H1 (cell line): ENCODE measurements around the gene AHCY. TPM values are rescaled to one million over a fixed set of nuclear protein-coding genes. Genes with fewer than 3 reads are reported as not detected.

ENCODE experiments used
- ATF2 ChIP-seq: IDR thresholded peaks from 2 replicates; pipeline ENCODE4 v1.6.1; 2012; ENCODE audit warnings: low read length, inconsistent platforms
- BACH1 ChIP-seq: IDR thresholded peaks from 2 replicates; pipeline ENCODE4 v1.6.1; 2012; ENCODE audit warnings: low read length, improper control_type of control experiment
- BCL11A ChIP-seq, 2 experiments: IDR thresholded peaks; one replicate each; pipeline ENCODE4 v1.6.1; 2011; ENCODE audit warnings: low read depth in 2 of 2, low read length in 2 of 2, mild to moderate bottlenecking in 2 of 2
- CBX5 ChIP-seq: fragments of 300-800, 300-1000 bp; sonication (generic); IDR thresholded peaks from 2 replicates; pipeline ENCODE4 v1.7.1; 2016; ENCODE audit warnings: antibody characterized with exemption, low read length, low read depth
- EP300 ChIP-seq, 2 experiments: IDR thresholded peaks; 1 replicate in 1 of 2; 2 replicates in 1 of 2; pipeline ENCODE4 v1.6.1; 2011 to 2012; ENCODE audit warnings: low read depth in 2 of 2, low read length in 2 of 2, mild to moderate bottlenecking in 2 of 2, borderline replicate concordance in 1 of 2, inconsistent platforms in 1 of 2, moderate library complexity in 1 of 2
- GTF2F1 ChIP-seq: IDR thresholded peaks from 2 replicates; pipeline ENCODE4 v1.6.1; 2012; ENCODE audit warnings: low read depth, low read length, improper control_type of control experiment, borderline replicate concordance
- KDM4A ChIP-seq: IDR thresholded peaks from one replicate; pipeline ENCODE4 v1.7.1; 2012; ENCODE audit warnings: low read depth, mild to moderate bottlenecking, moderate library complexity, low read length, inconsistent platforms; ENCODE audit not compliant: severe bottlenecking
- NANOG ChIP-seq: IDR thresholded peaks from 2 replicates; pipeline ENCODE4 v1.6.1; 2011; ENCODE audit warnings: low read length, low read depth, mild to moderate bottlenecking, inconsistent platforms; ENCODE audit not compliant: insufficient read depth, poor library complexity, severe bottlenecking
- PHF8 ChIP-seq: fragments of 200-600 bp; sonication (generic); conservative IDR thresholded peaks from 2 replicates; pipeline ENCODE4 v1.7.1; 2012; ENCODE audit warnings: low read depth, mild to moderate bottlenecking, inconsistent platforms, low read length, moderate library complexity
- POLR2AphosphoS5 ChIP-seq: IDR thresholded peaks from 2 replicates; pipeline ENCODE4 v1.6.1; 2011; ENCODE audit warnings: low read depth, low read length
- POU5F1 ChIP-seq: IDR thresholded peaks from 2 replicates; pipeline ENCODE4 v1.6.1; 2011; ENCODE audit warnings: low read depth, mild to moderate bottlenecking, low read length, moderate library complexity
- RBBP5 ChIP-seq: IDR thresholded peaks from 2 replicates; pipeline ENCODE4 v1.7.1; 2012; ENCODE audit warnings: low read depth, mild to moderate bottlenecking, inconsistent platforms, low read length, moderate library complexity, borderline replicate concordance
- SAP30 ChIP-seq: fragments of 300-600 bp; sonication (generic); IDR thresholded peaks from 2 replicates; pipeline ENCODE4 v1.7.1; 2012; ENCODE audit warnings: low read length, moderate library complexity, mild to moderate bottlenecking, inconsistent platforms; ENCODE audit not compliant: insufficient read depth, insufficient replicate concordance
- SIRT6 ChIP-seq: IDR thresholded peaks from one replicate; pipeline ENCODE4 v1.7.1; 2012; ENCODE audit warnings: low read length, inconsistent platforms
- SIX5 ChIP-seq: IDR thresholded peaks from 2 replicates; pipeline ENCODE4 v1.6.1; 2011; ENCODE audit warnings: mild to moderate bottlenecking, low read depth, low read length
- SP4 ChIP-seq: IDR thresholded peaks from 2 replicates; pipeline ENCODE4 v1.6.1; 2012; ENCODE audit warnings: low read length, inconsistent platforms
- SRF ChIP-seq: IDR thresholded peaks from 2 replicates; pipeline ENCODE4 v1.6.1; 2011; ENCODE audit warnings: mild to moderate bottlenecking, low read depth, low read length, moderate library complexity
- TAF7 ChIP-seq: optimal IDR thresholded peaks from 2 replicates; pipeline ENCODE3; 2011; ENCODE audit warnings: low read depth, mild to moderate bottlenecking, inconsistent platforms, low read length, moderate library complexity, borderline replicate concordance
- TBP ChIP-seq: IDR thresholded peaks from 2 replicates; pipeline ENCODE4 v1.6.1; 2011; ENCODE audit warnings: low read depth, low read length, improper control_type of control experiment
- YY1 ChIP-seq: IDR thresholded peaks from 2 replicates; pipeline ENCODE4 v1.6.1; 2011; ENCODE audit warnings: low read depth, mild to moderate bottlenecking, low read length
- polyA plus RNA-seq, 7 experiments: library from polyadenylated mRNA; depleted of rRNA in 3 of 7; stranded (reverse) in 5 of 7; unstranded in 2 of 7; fragments of >200 nt in 5 of 7; fragments of 200-250 nt in 2 of 7; gene quantifications; 1 replicate in 5 of 7; 2 replicates in 1 of 7; 4 replicates in 1 of 7; pipeline versions ENCODE4 v1.2.1 to v1.2.3, GENCODE V29; 2011 to 2013; ENCODE audit warnings: missing spikeins in 2 of 7, mixed read lengths in 2 of 7
- total RNA-seq: library from RNA; stranded (reverse); fragmentation: NEBNext Ultra II Directional; extraction: Animal tissue kit (Norgen Biotek cat#: 25700); gene quantifications from 2 replicates; pipeline ENCODE4 v1.2.1, GENCODE V29; 2021

AHCY gene
- total and polyA plus RNA-seq, 2 of the 8 experiments (the other 6 are each of a cell fraction or from before 2014, with no cell fraction given), result 404 to 638 TPM

GRCh38 chr20:34302723-34303533, at the start of gene AHCY (continued):
- TF ChIP-seq RBBP5 (no peak; the same call in 1 of the 2 replicates), SP4 (0 out of 2 replicates have a peak, but pooled peaks have one; percentile 36), POU5F1 (peak; percentile 86), KDM4A (peak; percentile 57), BACH1 (0 out of 2 replicates have a peak, but pooled peaks have one; percentile 14), SAP30 (no peak), ATF2 (no peak), PHF8 (peak; percentile 96), TBP (peak; percentile 93), NANOG (no peak), EP300 (IDR thresholded peaks at IDR 0.05; ENCODE audit: borderline replicate concordance in 1 of 2, low read depth in 2 of 2, low read length in 2 of 2) (no peak), SIRT6 (no peak), POLR2AphosphoS5 (peak; percentile 93), SRF (no peak), SIX5 (peak; percentile 83), BCL11A (IDR thresholded peaks at IDR 0.05; ENCODE audit: low read depth in 2 of 2, low read length in 2 of 2) (no peak), GTF2F1 (peak; percentile 44; the same call in 1 of the 2 replicates), CBX5 (no peak), TAF7 (peak; percentile 33), YY1 (peak; percentile 79)
